Measurements from ENCODE around the gene PCSK2.

DNA sequence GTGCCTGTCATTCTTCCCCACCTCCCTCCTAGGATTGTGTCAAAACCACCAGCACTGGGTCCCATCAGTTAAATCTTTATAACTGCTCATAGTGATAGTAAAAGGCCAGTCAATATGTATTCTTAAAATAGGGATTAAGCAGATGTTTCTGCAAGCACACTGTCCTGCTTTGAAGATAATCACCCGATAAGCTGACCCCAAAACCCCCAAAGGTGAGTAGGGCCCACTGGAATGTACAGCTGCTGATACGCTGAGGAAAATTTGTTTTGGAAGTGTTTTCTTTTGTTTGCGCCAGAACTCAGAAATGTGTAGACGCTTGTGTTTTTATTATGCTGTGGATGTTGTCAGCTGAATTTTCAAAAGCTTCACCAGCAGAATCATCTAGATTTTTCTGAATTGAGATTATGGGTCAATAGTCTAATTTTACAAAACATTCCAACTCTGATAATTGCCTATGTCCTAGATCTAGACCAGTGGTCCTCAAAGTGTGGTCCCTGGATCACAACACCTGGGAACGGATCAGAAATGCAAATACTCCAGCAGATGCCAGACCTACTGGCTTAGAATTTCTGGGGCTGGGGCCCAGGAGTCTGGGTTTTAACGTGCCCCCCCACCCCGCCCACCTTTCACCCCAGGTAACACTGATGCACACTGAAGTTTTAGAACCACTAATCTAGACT lies 292.9 kb downstream of the PCSK2 start:
- TF ChIP-seq, protein P1, sequence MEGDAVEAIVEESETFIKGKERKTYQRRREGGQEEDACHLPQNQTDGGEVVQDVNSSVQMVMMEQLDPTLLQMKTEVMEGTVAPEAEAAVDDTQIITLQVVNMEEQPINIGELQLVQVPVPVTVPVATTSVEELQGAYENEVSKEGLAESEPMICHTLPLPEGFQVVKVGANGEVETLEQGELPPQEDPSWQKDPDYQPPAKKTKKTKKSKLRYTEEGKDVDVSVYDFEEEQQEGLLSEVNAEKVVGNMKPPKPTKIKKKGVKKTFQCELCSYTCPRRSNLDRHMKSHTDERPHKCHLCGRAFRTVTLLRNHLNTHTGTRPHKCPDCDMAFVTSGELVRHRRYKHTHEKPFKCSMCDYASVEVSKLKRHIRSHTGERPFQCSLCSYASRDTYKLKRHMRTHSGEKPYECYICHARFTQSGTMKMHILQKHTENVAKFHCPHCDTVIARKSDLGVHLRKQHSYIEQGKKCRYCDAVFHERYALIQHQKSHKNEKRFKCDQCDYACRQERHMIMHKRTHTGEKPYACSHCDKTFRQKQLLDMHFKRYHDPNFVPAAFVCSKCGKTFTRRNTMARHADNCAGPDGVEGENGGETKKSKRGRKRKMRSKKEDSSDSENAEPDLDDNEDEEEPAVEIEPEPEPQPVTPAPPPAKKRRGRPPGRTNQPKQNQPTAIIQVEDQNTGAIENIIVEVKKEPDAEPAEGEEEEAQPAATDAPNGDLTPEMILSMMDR (IDR thresholded peaks at IDR 0.05): no peak
- no peak for TF ChIP-seq POLR2A (IDR thresholded peaks at IDR 0.05)
